ENCODE data around the gene EFTUD2. TPM values are rescaled to one million over a fixed set of nuclear protein-coding genes. Genes with fewer than 3 reads are reported as not detected.

Gene EFTUD2
- total and polyA plus RNA-seq, 2 of the 4 experiments (the other 2 are of a cell fraction): 72.5 to 126 TPM

Small RNA genes within 50 kb of the gene (microRNA-seq; reads per million reads assigned to microRNA genes)
- not detected for gene CCDC103 (ENCODE audit: insufficient read depth, insufficient read length)
- gene MIR6783 (ENCODE audit: insufficient read depth in 1 of 2, insufficient read length in 1 of 2, unreplicated experiment in 1 of 2): 0.73 to 6.2 reads per million in 2 experiments
- gene RN7SL405P (ENCODE audit: insufficient read depth, insufficient read length): not detected

Small RNA genes within 50 kb of the gene (small RNA-seq; reads per million reads assigned to genes)
- gene CCDC103: 0 reads per million in 5 experiments
- 0 to 11.1 (median 7.2) reads per million in 5 experiments for gene MIR6783
- gene RN7SL405P: 0 reads per million in 5 experiments

Other genes with a start within 250 kb of the EFTUD2 start
- 0.28 and 0.36 TPM in 2 replicates for gene MEIOC, start 243.0 kb downstream of the EFTUD2 start, total RNA-seq (2012; rRNA removed)
- gene MEIOC, start 243.0 kb downstream of the EFTUD2 start, polyA plus RNA-seq (2012; rRNA removed): 0.27 and 0.37 TPM in 2 replicates
- gene CCDC43, start 209.7 kb downstream of the EFTUD2 start, total RNA-seq (2012; rRNA removed): 20.8 and 46.4 TPM in 2 replicates
- 9.3 and 11.3 TPM in 2 replicates for gene CCDC43, start 209.7 kb downstream of the EFTUD2 start, polyA plus RNA-seq (2012; rRNA removed)
- 3.6 TPM in 2 replicates for gene DBF4B, start 190.8 kb downstream of the EFTUD2 start, total RNA-seq (2012; rRNA removed)
- gene DBF4B, start 190.8 kb downstream of the EFTUD2 start, polyA plus RNA-seq (2012; rRNA removed): 10.2 and 10.7 TPM in 2 replicates
- gene ADAM11, start 140.5 kb downstream of the EFTUD2 start, total RNA-seq (2012; rRNA removed): 0.28 and 0.36 TPM in 2 replicates
- gene ADAM11, start 140.5 kb downstream of the EFTUD2 start, polyA plus RNA-seq (2012; rRNA removed): 0.46 and 0.53 TPM in 2 replicates
- gene GJC1, start 69.2 kb downstream of the EFTUD2 start, total RNA-seq (2012; rRNA removed): 53.3 and 69.7 TPM in 2 replicates
- 23.9 and 24.1 TPM in 2 replicates for gene GJC1, start 69.2 kb downstream of the EFTUD2 start, polyA plus RNA-seq (2012; rRNA removed)
- gene HIGD1B, start 51.6 kb downstream of the EFTUD2 start, total RNA-seq (2012; rRNA removed): not detected in 2 replicates
- not detected in 2 replicates for gene HIGD1B, start 51.6 kb downstream of the EFTUD2 start, polyA plus RNA-seq (2012; rRNA removed)
- 0.18 TPM in 1 of 2 replicates, not detected in the other for gene GFAP, start 16.1 kb upstream of the EFTUD2 start, total RNA-seq (2012; rRNA removed)
- gene GFAP, start 16.1 kb upstream of the EFTUD2 start, polyA plus RNA-seq (2012; rRNA removed): 0.19 and 0.40 TPM in 2 replicates
- gene KIF18B, start 48.3 kb upstream of the EFTUD2 start, total RNA-seq (2012; rRNA removed): 1.3 and 2.5 TPM in 2 replicates
- gene KIF18B, start 48.3 kb upstream of the EFTUD2 start, polyA plus RNA-seq (2012; rRNA removed): 16.0 and 17.4 TPM in 2 replicates
- gene C1QL1, start 68.9 kb upstream of the EFTUD2 start, total RNA-seq (2012; rRNA removed): 0.18 and 0.28 TPM in 2 replicates
- gene C1QL1, start 68.9 kb upstream of the EFTUD2 start, polyA plus RNA-seq (2012; rRNA removed): 0.84 and 1.5 TPM in 2 replicates
- 42.5 and 47.9 TPM in 2 replicates for gene DCAKD, start 152.2 kb upstream of the EFTUD2 start, total RNA-seq (2012; rRNA removed)
- gene DCAKD, start 152.2 kb upstream of the EFTUD2 start, polyA plus RNA-seq (2012; rRNA removed): 31.3 and 32.3 TPM in 2 replicates
- gene NMT1, start 161.9 kb upstream of the EFTUD2 start, total RNA-seq (2012; rRNA removed): 57.5 and 60.6 TPM in 2 replicates
- 36.0 and 38.0 TPM in 2 replicates for gene NMT1, start 161.9 kb upstream of the EFTUD2 start, polyA plus RNA-seq (2012; rRNA removed)
- gene PLCD3, start 233.1 kb upstream of the EFTUD2 start, total RNA-seq (2012; rRNA removed): 5.3 and 5.6 TPM in 2 replicates
- 36.6 and 39.0 TPM in 2 replicates for gene PLCD3, start 233.1 kb upstream of the EFTUD2 start, polyA plus RNA-seq (2012; rRNA removed)
- 1.7 and 2.3 TPM in 2 replicates for gene ACBD4, start 236.2 kb upstream of the EFTUD2 start, total RNA-seq (2012; rRNA removed)
- 5.7 and 6.1 TPM in 2 replicates for gene ACBD4, start 236.2 kb upstream of the EFTUD2 start, polyA plus RNA-seq (2012; rRNA removed)
- 5.9 and 8.6 TPM in 2 replicates for gene HEXIM1, start 249.0 kb upstream of the EFTUD2 start, total RNA-seq (2012; rRNA removed)
- 14.5 TPM in 2 replicates for gene HEXIM1, start 249.0 kb upstream of the EFTUD2 start, polyA plus RNA-seq (2012; rRNA removed)

Data from IMR-90 (cell line).